Measurements from ENCODE around the gene KRTAP4-8.
"Not testable (repeated sequence)": the region's sequence is repeated elsewhere in the genome, so short reads cannot be mapped to it uniquely, and the experiment has no call there.

KRTAP4-8 gene

GRCh38 chr17:41071606-41072360 is 26.2 kb downstream of the KRTAP4-8 start:
- CTCF ChIA-PET = interaction anchor here (2.0 kb wide), 1 partner anchor 477 kb away, joined by 10 read pairs; no protein-coding TSS in a partner anchor
- H3K4me3 ChIP-seq (ENCODE audit: low read depth, low read length) = no peak overlapping the region
- POLR2A ChIA-PET = no interaction called here
- TF ChIP-seq CTCF (IDR thresholded peaks at IDR 0.05; ENCODE audit: insufficient read depth, low read length, missing control alignments) = no peak
- no peak for DNase-seq (ENCODE audit: low read depth, low spot score)

DNA sequence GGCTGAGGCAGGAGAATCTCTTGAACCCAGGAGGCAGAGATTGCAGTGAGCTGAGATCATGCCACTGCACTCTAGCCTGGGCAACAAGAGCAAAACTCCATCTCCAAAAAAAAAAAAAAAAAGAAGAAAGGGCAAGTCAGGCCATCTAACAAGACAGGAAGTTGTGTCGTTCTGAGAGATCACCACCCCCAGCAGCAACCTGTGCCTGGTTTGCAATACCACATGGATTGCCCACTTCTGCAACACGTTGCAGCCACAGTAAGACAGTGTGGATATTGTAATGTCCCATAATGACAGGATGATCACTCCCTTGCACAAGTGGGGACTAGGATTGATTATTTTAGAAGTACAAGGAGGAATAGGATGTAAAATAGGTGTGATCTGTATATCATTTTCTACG is 28.9 kb downstream of the KRTAP4-8 start:
- CTCF ChIA-PET = no interaction called here
- no peak for DNase-seq (ENCODE audit: low read depth, low spot score)
- POLR2A ChIA-PET = no interaction called here
- H3K4me3 ChIP-seq (ENCODE audit: low read depth, low read length) = no peak overlapping the region
- no peak for TF ChIP-seq CTCF (IDR thresholded peaks at IDR 0.05; ENCODE audit: insufficient read depth, low read length, missing control alignments)

GRCh38 chr17:41067281-41067680 is 30.7 kb downstream of the KRTAP4-8 start:
- H3K4me3 ChIP-seq (ENCODE audit: low read depth, low read length) = no peak overlapping the region
- TF ChIP-seq CTCF (IDR thresholded peaks at IDR 0.05; ENCODE audit: insufficient read depth, low read length, missing control alignments) = no peak
- no peak for DNase-seq (ENCODE audit: low read depth, low spot score)
- CTCF ChIA-PET = interaction anchor here (1.0 kb wide), 1 partner anchor 158 kb away, joined by 3 read pairs; no protein-coding TSS in a partner anchor
- POLR2A ChIA-PET = interaction anchor here (1.2 kb wide), 1 partner anchor 157 kb away, joined by 7 read pairs; no protein-coding TSS in a partner anchor

DNA sequence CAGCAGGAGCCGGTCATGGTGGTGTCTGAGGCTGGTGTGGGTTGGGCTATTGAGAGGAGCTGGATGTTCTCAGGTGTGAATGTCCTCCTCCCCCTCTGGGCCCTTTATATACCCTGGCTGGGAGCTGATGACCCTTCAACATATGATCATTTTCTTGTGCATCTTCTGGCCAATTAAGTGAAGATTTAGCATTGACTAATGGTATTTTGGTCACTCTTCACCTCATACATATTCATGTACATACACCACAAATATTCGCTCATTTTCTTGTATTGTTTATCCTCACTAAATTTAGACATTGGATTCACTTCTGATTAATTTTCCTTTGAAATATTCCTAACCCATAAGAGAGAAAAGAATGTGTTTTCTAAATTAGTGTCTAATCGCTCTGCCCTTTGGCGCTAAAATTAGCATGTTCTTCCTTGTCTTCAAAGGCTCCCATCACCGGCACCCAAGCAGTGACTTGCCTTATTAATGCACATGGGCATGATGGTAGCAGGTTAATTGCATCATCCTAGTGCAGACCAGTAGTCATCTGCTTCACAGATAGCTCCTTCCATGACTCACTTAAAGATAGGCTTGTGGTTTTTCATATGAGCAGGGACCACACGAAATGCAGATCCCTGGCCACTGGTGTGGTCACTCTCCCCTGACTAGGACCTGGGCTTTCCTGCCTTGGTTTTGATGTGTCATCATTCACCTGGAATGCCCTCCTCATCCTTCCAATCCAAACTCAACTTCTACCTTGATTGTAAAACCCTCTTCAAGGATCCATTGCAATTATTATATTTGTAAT is 31.9 kb downstream of the KRTAP4-8 start, which contains the start of gene KRTAP2-4:
Gene KRTAP2-4, minus strand, starts transcription at position 51 of the 796 bp plus-strand sequence. Its CDS starts 34 bp downstream, at position 17.
- ChIA-PET CTCF (interaction anchor here (1.3 to 1.4 kb wide), 2 partner anchors 256 to 483 kb away, joined by 3 to 5 read pairs; no protein-coding TSS in a partner anchor), POLR2A (interaction anchor here (1.0 to 1.4 kb wide), 4 partner anchors 9 to 482 kb away, joined by 3 to 7 read pairs (median 4); no protein-coding TSS in a partner anchor)
- no peak for TF ChIP-seq CTCF (IDR thresholded peaks at IDR 0.05; ENCODE audit: insufficient read depth, low read length, missing control alignments)
- DNase-seq (ENCODE audit: low read depth, low spot score) = peak; percentile 86
- no peak within 1 kb of the TSS for H3K4me3 ChIP-seq (ENCODE audit: low read depth, low read length)

DNA sequence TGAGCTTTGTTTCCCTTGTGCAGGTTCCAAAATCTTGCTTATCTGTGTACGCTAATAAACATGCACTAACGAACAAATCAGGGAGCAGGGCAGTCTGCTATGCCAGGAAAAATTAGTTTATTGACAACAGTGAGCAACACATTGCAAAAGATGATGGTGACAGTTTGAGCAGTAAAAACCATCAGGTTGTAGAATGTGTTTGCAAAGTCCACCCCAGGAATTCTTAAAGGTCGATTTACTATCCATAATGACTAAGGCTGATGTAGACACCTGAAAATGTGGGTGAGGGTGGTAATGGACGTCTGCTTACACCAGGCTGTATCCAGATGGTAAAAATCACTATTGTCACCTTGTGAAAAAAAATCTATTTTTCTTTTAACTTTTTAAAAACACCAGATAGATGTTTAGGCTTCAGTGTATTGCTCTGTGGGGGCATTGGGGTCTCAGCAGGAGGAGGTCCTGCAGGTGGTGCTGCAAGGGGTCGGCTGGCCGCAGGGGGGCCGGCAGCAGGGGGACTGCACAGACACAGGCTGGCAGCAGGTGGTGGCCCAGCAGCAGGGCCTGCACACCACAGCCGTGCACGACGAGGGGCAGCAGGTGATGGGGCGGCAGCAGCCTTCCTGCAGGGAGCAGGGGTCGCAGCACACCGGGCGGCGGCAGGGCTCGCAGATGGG is 32.8 kb downstream of the KRTAP4-8 start:
- H3K4me3 ChIP-seq (ENCODE audit: low read depth, low read length); DNase-seq (ENCODE audit: low read depth, low spot score): not testable (repeated sequence)
- CTCF ChIA-PET = interaction anchor here (1.4 kb wide), 2 partner anchors 258 to 484 kb away, joined by 3 read pairs; no protein-coding TSS in a partner anchor
- POLR2A ChIA-PET = interaction anchor here (1.4 kb wide), 1 partner anchor 108 kb away, joined by 4 read pairs; no protein-coding TSS in a partner anchor

GRCh38 chr17:41064301-41064700 is 33.6 kb downstream of the KRTAP4-8 start:
- ChIA-PET POLR2A (no interaction called here), CTCF (interaction anchor here (1.4 to 1.5 kb wide), 2 partner anchors 258 to 485 kb away, joined by 3 to 5 read pairs; no protein-coding TSS in a partner anchor)
- no peak for DNase-seq (ENCODE audit: low read depth, low spot score)
- TF ChIP-seq CTCF (IDR thresholded peaks at IDR 0.05; ENCODE audit: insufficient read depth, low read length, missing control alignments) = no peak
- H3K4me3 ChIP-seq (ENCODE audit: low read depth, low read length) = no peak overlapping the region

Data from AG04449 (cell line).